Chondrocyte (in vitro differentiated cells): Measurements from ENCODE around the gene NTN1. TPM values are rescaled to one million over a fixed set of nuclear protein-coding genes. Genes with fewer than 3 reads are reported as not detected.

Experiments used
- DNase-seq: peaks from one replicate; pipeline ENCODE4 v3.0.0; 2021; ENCODE audit warnings: mixed read lengths, low spot score
- H3K27ac Mint-ChIP-seq: one replicate; pipeline ENCODE4 v1.8.0; 2021; ENCODE audit warnings: mild to moderate bottlenecking, moderate library complexity, mixed read lengths; ENCODE audit not compliant: unreplicated experiment
- H3K27me3 Mint-ChIP-seq: 2 replicates; pipeline ENCODE4 v1.8.0; 2021; ENCODE audit warnings: low read depth, mixed read lengths
- H3K36me3 Mint-ChIP-seq: 2 replicates; pipeline ENCODE4 v1.8.0; 2021; ENCODE audit warnings: low read depth, mixed read lengths
- H3K4me1 Mint-ChIP-seq: 2 replicates; pipeline ENCODE4 v1.8.0; 2021; ENCODE audit warnings: low read depth, mild to moderate bottlenecking, mixed read lengths
- H3K4me3 Mint-ChIP-seq: one replicate; pipeline ENCODE4 v1.8.0; 2021; ENCODE audit warnings: mild to moderate bottlenecking, moderate library complexity, mixed read lengths; ENCODE audit not compliant: unreplicated experiment
- H3K9me3 Mint-ChIP-seq: 2 replicates; pipeline ENCODE4 v1.8.0; 2021; ENCODE audit warnings: low read depth, mixed read lengths
- CTCF ChIP-seq: fragments of 200-600 bp; sonication (generic); IDR thresholded peaks from 2 replicates; pipeline ENCODE4 v1.5.0; 2021; ENCODE audit warnings: antibody characterized with exemption, mild to moderate bottlenecking, moderate library complexity
- total RNA-seq: library from RNA; stranded (reverse); gene quantifications from 3 replicates; pipeline ENCODE4 v1.2.1, GENCODE V29; 2021

NTN1 gene
- total RNA-seq, 1 donor from 2014 or later: 4.0 TPM

- Mint-ChIP-seq H3K36me3 (no peaks in the 10 kb centered on the region), H3K9me3 (no peaks in the 10 kb centered on the region), H3K4me3 (no peak overlapping the region), H3K4me1 (peaks cover 3% of the 10 kb centered on the region), H3K27me3 (peaks cover 2% of the 10 kb centered on the region), H3K27ac (no peak overlapping the region)
- TF ChIP-seq CTCF: no peak
- no peak for DNase-seq
These were observed 210.8 kb downstream of the NTN1 start for GRCh38 chr17:9232155-9232475.

GRCh38 chr17:9232591-9233270 is 211.4 kb downstream of the NTN1 start:
- no peaks in the 10 kb centered on the region for H3K9me3 Mint-ChIP-seq
- no peak for DNase-seq
- peaks cover 2% of the 10 kb centered on the region for H3K27me3 Mint-ChIP-seq
- TF ChIP-seq CTCF: no peak
- no peaks in the 10 kb centered on the region for H3K36me3 Mint-ChIP-seq
- no peak overlapping the region for H3K4me3 Mint-ChIP-seq
- H3K4me1 Mint-ChIP-seq: peaks cover 3% of the 10 kb centered on the region
- no peak overlapping the region for H3K27ac Mint-ChIP-seq

GRCh38 chr17:9233271-9233599 is 211.9 kb downstream of the NTN1 start:
- peaks cover 2% of the 10 kb centered on the region for H3K27me3 Mint-ChIP-seq
- no peak for TF ChIP-seq CTCF
- H3K36me3 Mint-ChIP-seq: no peaks in the 10 kb centered on the region
- peaks cover 3% of the 10 kb centered on the region for H3K4me1 Mint-ChIP-seq
- no peaks in the 10 kb centered on the region for H3K9me3 Mint-ChIP-seq
- H3K27ac Mint-ChIP-seq: no peak overlapping the region
- peak; percentile 85 for DNase-seq
- H3K4me3 Mint-ChIP-seq: no peak overlapping the region

- Mint-ChIP-seq H3K27me3 (peaks cover 2% of the 10 kb centered on the region), H3K9me3 (no peaks in the 10 kb centered on the region), H3K27ac (no peak overlapping the region), H3K4me3 (no peak overlapping the region), H3K36me3 (no peaks in the 10 kb centered on the region), H3K4me1 (peaks cover 3% of the 10 kb centered on the region)
- DNase-seq: peak; percentile 86
- TF ChIP-seq CTCF: no peak
These were observed 212.5 kb downstream of the NTN1 start for GRCh38 chr17:9233761-9234160.

GRCh38 chr17:9234389-9234945 is 213.2 kb downstream of the NTN1 start:
- Mint-ChIP-seq H3K27ac (no peak overlapping the region), H3K36me3 (no peaks in the 10 kb centered on the region), H3K4me3 (no peak overlapping the region), H3K27me3 (peaks cover 1% of the 10 kb centered on the region), H3K4me1 (peaks cover 2% of the 10 kb centered on the region), H3K9me3 (no peaks in the 10 kb centered on the region)
- peak; percentile 43 for DNase-seq
- no peak for TF ChIP-seq CTCF
